Esophagus muscularis mucosa (tissue), 3 donors: ENCODE measurements around the gene MDH1B.

ENCODE experiments used
- CTCF ChIP-seq, 3 experiments: fragments of 200-600 bp in 2 of 3; fragments of 450-650 bp in 1 of 3; sonication (generic) in 2 of 3; IDR thresholded peaks; one replicate each; pipeline ENCODE4 v1.5.1; 2017 to 2019; ENCODE audit warnings: antibody characterized with exemption in 3 of 3, mild to moderate bottlenecking in 2 of 3, moderate library complexity in 1 of 3
- EP300 ChIP-seq: sonication (generic); formaldehyde crosslinking; IDR thresholded peaks from one replicate; pipeline ENCODE4 v1.6.1; 2017; ENCODE audit warnings: antibody characterized with exemption

- TF ChIP-seq CTCF (IDR thresholded peaks at IDR 0.05): no peak
- TF ChIP-seq EP300: no peak
These were observed 36.5 kb upstream of the MDH1B start for GRCh38 chr2:206801418-206802189.
